Prostate gland (tissue), 2 donors: ENCODE results near the gene KRTAP10-6.

ENCODE experiments used
- POLR2AphosphoS5 ChIP-seq: sonication (generic); formaldehyde crosslinking; IDR thresholded peaks from one replicate; pipeline ENCODE4 v1.6.1; 2017; ENCODE audit warnings: antibody characterized with exemption
- TF ChIP-seq, protein P1 (sequence below), 4 experiments: fragments of 200-600 bp in 2 of 4; fragments of 450-650 bp in 2 of 4; sonication (generic) in 2 of 4; IDR thresholded peaks; 1 replicate in 3 of 4; 2 replicates in 1 of 4; pipeline ENCODE4 v1.5.1; 2016 to 2019; ENCODE audit warnings: antibody characterized with exemption in 4 of 4, mild to moderate bottlenecking in 2 of 4, moderate library complexity in 2 of 4

DNA sequence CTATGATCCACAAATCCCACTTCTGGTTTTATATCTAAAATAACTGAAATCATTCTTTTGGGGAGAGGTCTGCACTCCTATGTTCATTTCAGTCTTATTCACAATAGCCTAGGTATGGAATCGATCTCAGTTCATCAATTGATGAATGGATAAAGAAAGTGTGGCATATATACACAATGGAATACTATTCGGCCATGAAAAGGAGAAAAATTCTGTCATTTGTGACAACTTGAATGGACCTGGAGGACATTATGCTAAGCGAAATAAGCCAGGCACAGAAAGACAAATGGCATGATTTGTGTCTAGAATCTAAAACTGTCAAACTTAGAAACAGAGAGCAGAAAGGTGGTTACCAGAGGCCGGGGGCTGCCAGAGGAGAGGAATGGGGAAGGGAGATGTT is 14.2 kb upstream of the KRTAP10-6 start:
- TF ChIP-seq, protein P1, sequence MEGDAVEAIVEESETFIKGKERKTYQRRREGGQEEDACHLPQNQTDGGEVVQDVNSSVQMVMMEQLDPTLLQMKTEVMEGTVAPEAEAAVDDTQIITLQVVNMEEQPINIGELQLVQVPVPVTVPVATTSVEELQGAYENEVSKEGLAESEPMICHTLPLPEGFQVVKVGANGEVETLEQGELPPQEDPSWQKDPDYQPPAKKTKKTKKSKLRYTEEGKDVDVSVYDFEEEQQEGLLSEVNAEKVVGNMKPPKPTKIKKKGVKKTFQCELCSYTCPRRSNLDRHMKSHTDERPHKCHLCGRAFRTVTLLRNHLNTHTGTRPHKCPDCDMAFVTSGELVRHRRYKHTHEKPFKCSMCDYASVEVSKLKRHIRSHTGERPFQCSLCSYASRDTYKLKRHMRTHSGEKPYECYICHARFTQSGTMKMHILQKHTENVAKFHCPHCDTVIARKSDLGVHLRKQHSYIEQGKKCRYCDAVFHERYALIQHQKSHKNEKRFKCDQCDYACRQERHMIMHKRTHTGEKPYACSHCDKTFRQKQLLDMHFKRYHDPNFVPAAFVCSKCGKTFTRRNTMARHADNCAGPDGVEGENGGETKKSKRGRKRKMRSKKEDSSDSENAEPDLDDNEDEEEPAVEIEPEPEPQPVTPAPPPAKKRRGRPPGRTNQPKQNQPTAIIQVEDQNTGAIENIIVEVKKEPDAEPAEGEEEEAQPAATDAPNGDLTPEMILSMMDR (IDR thresholded peaks at IDR 0.05), result no peak
- no peak for TF ChIP-seq POLR2AphosphoS5
